ENCODE measurements around the gene CXCL16. TPM values are rescaled to one million over a fixed set of nuclear protein-coding genes. Genes with fewer than 3 reads are reported as not detected.

The CXCL16 gene
- total and polyA plus RNA-seq, 2 of the 13 experiments (the other 11 are each of a cell fraction or from before 2014, with no cell fraction given) = 9.4 to 101 TPM

DNA sequence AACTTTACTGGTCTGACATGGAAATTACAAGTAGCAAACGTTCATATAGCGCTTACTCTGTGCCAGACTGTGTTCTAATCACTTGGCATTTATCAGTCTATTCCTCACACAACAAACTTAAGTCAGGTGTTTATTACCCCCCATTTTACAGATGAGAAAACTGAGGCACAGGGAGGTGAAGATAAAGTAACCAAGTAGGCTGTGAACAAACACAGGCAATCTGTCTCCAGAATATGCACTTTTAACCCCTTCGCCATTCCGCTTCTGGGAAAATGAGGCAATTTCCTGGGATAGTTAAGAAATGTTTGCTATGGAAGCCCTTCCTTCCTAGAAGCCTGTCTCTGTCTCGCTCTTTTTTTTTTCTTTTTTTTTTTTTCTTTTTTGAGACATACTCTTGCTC, 12.2 kb upstream of the CXCL16 start (continued):
- TF ChIP-seq, protein P1, sequence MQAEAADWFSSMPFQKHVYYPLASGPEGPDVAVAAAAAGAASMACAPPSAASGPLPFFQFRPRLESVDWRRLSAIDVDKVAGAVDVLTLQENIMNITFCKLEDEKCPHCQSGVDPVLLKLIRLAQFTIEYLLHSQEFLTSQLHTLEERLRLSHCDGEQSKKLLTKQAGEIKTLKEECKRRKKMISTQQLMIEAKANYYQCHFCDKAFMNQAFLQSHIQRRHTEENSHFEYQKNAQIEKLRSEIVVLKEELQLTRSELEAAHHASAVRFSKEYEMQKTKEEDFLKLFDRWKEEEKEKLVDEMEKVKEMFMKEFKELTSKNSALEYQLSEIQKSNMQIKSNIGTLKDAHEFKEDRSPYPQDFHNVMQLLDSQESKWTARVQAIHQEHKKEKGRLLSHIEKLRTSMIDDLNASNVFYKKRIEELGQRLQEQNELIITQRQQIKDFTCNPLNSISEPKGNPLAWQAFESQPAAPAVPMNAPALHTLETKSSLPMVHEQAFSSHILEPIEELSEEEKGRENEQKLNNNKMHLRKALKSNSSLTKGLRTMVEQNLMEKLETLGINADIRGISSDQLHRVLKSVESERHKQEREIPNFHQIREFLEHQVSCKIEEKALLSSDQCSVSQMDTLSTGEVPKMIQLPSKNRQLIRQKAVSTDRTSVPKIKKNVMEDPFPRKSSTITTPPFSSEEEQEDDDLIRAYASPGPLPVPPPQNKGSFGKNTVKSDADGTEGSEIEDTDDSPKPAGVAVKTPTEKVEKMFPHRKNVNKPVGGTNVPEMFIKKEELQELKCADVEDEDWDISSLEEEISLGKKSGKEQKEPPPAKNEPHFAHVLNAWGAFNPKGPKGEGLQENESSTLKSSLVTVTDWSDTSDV (CRISPR knock-in tag; IDR thresholded peaks at IDR 0.05) = no peak
- TF ChIP-seq MATR3 (CRISPR knock-in tag; IDR thresholded peaks at IDR 0.05) (no peak), FOXC1 (CRISPR knock-in tag; IDR thresholded peaks at IDR 0.05; ENCODE audit: borderline replicate concordance) (no peak), GLMP (CRISPR knock-in tag; IDR thresholded peaks at IDR 0.05; ENCODE audit: borderline replicate concordance) (no peak), CEBPG (CRISPR knock-in tag; IDR thresholded peaks at IDR 0.05) (peak; percentile 95), SRSF4 (IDR thresholded peaks at IDR 0.05; ENCODE audit: low read depth, low read length, poor library complexity, severe bottlenecking) (no peak), ZFP37 (CRISPR knock-in tag; IDR thresholded peaks at IDR 0.05; ENCODE audit: borderline replicate concordance) (no peak), SIX4 (CRISPR knock-in tag; IDR thresholded peaks at IDR 0.05) (no peak), GRHL1 (CRISPR knock-in tag; conservative IDR thresholded peaks at IDR 0.05) (no peak), MYNN (CRISPR knock-in tag; IDR thresholded peaks at IDR 0.05; ENCODE audit: low read depth) (no peak), HNRNPK (IDR thresholded peaks at IDR 0.05; ENCODE audit: low read depth, low read length, poor library complexity, severe bottlenecking) (no peak), BRCA1 (CRISPR knock-in tag; IDR thresholded peaks at IDR 0.05) (no peak), NCOA1 (CRISPR knock-in tag; IDR thresholded peaks at IDR 0.05) (no peak), ZNF414 (CRISPR knock-in tag; IDR thresholded peaks at IDR 0.05) (no peak), MYC (CRISPR knock-in tag; IDR thresholded peaks at IDR 0.05; ENCODE audit: borderline replicate concordance) (no peak), POLR2AphosphoS5 (IDR thresholded peaks at IDR 0.05; ENCODE audit: low read depth, low read length) (no peak), REPIN1 (CRISPR knock-in tag; IDR thresholded peaks at IDR 0.05; ENCODE audit: borderline replicate concordance, low read depth) (no peak), ZNF644 (CRISPR knock-in tag; IDR thresholded peaks at IDR 0.05; ENCODE audit: low read depth) (no peak), DNMT1 (CRISPR knock-in tag; IDR thresholded peaks at IDR 0.05) (no peak), REL (CRISPR knock-in tag; conservative IDR thresholded peaks at IDR 0.05) (no peak), FOXA1 (IDR thresholded peaks at IDR 0.05) (no peak), FOXA1 (CRISPR knock-in tag; IDR thresholded peaks at IDR 0.05) (0 out of 2 replicates have a peak, but pooled peaks have one; percentile 33), CHD2 (IDR thresholded peaks at IDR 0.05; ENCODE audit: low read depth, low read length) (no peak)

Data from HepG2 (cell line).